ENCODE results near the gene BTBD9.

GRCh38 chr6:38625217-38625616 lies 14.5 kb downstream of the BTBD9 start:
- no peak for TF ChIP-seq ZFP30 (CRISPR knock-in tag; IDR thresholded peaks at IDR 0.05)
- no peak for TF ChIP-seq ARNTL (CRISPR knock-in tag; IDR thresholded peaks at IDR 0.05; ENCODE audit: borderline replicate concordance, low read depth)
- TF ChIP-seq, protein P1, sequence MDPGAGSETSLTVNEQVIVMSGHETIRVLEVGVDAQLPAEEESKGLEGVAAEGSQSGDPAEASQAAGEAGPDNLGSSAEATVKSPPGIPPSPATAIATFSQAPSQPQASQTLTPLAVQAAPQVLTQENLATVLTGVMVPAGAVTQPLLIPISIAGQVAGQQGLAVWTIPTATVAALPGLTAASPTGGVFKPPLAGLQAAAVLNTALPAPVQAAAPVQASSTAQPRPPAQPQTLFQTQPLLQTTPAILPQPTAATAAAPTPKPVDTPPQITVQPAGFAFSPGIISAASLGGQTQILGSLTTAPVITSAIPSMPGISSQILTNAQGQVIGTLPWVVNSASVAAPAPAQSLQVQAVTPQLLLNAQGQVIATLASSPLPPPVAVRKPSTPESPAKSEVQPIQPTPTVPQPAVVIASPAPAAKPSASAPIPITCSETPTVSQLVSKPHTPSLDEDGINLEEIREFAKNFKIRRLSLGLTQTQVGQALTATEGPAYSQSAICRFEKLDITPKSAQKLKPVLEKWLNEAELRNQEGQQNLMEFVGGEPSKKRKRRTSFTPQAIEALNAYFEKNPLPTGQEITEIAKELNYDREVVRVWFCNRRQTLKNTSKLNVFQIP (CRISPR knock-in tag; IDR thresholded peaks at IDR 0.05; ENCODE audit: borderline replicate concordance, low read depth), result no peak
- TF ChIP-seq TOX (CRISPR knock-in tag; IDR thresholded peaks at IDR 0.05; ENCODE audit: borderline replicate concordance), result no peak
- no peak for TF ChIP-seq BACH2 (CRISPR knock-in tag; IDR thresholded peaks at IDR 0.05; ENCODE audit: borderline replicate concordance)
- no peak for TF ChIP-seq RARB (CRISPR knock-in tag; IDR thresholded peaks at IDR 0.05)
- TF ChIP-seq, protein P2, sequence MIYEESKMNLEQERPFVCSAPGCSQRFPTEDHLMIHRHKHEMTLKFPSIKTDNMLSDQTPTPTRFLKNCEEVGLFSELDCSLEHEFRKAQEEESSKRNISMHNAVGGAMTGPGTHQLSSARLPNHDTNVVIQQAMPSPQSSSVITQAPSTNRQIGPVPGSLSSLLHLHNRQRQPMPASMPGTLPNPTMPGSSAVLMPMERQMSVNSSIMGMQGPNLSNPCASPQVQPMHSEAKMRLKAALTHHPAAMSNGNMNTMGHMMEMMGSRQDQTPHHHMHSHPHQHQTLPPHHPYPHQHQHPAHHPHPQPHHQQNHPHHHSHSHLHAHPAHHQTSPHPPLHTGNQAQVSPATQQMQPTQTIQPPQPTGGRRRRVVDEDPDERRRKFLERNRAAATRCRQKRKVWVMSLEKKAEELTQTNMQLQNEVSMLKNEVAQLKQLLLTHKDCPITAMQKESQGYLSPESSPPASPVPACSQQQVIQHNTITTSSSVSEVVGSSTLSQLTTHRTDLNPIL (CRISPR knock-in tag; IDR thresholded peaks at IDR 0.05; ENCODE audit: low read depth), result no peak
- TF ChIP-seq, protein P3, sequence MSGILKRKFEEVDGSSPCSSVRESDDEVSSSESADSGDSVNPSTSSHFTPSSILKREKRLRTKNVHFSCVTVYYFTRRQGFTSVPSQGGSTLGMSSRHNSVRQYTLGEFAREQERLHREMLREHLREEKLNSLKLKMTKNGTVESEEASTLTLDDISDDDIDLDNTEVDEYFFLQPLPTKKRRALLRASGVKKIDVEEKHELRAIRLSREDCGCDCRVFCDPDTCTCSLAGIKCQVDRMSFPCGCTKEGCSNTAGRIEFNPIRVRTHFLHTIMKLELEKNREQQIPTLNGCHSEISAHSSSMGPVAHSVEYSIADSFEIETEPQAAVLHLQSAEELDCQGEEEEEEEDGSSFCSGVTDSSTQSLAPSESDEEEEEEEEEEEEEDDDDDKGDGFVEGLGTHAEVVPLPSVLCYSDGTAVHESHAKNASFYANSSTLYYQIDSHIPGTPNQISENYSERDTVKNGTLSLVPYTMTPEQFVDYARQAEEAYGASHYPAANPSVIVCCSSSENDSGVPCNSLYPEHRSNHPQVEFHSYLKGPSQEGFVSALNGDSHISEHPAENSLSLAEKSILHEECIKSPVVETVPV (CRISPR knock-in tag; IDR thresholded peaks at IDR 0.05), result no peak
- TF ChIP-seq PPARA (CRISPR knock-in tag; IDR thresholded peaks at IDR 0.05; ENCODE audit: borderline replicate concordance), result no peak
- TF ChIP-seq ZC3H10 (CRISPR knock-in tag; IDR thresholded peaks at IDR 0.05), result no peak
- no peak for TF ChIP-seq TCF4 (CRISPR knock-in tag; IDR thresholded peaks at IDR 0.05; ENCODE audit: borderline replicate concordance)
